Cortex of kidney (tissue), 1 donor: Measurements from ENCODE around the gene TMEM127.
"Not testable (repeated sequence)": the region's sequence is repeated elsewhere in the genome, so short reads cannot be mapped to it uniquely, and the experiment has no call there.

ENCODE experiments used
- DNase-seq: peaks from one replicate; lab custom pipeline; 2025; lab: John Stamatoyannopoulos, UW

The TMEM127 gene

GRCh38 chr2:96240341-96241038 lies 25.3 kb downstream of the TMEM127 start:
- DNase-seq = no peak

- no peak for DNase-seq
These were observed 26.0 kb downstream of the TMEM127 start for GRCh38 chr2:96239745-96240264.

- no peak for DNase-seq
These were observed 26.7 kb downstream of the TMEM127 start for GRCh38 chr2:96239091-96239490.

- no peak for DNase-seq
These were observed 27.5 kb downstream of the TMEM127 start for GRCh38 chr2:96238266-96238665.

GRCh38 chr2:96236882-96237281 lies 28.9 kb downstream of the TMEM127 start:
- no peak for DNase-seq

- no peak for DNase-seq
These were observed 31.9 kb downstream of the TMEM127 start for GRCh38 chr2:96233880-96234316.

GRCh38 chr2:96233436-96233835 lies 32.4 kb downstream of the TMEM127 start:
- DNase-seq = no peak

- DNase-seq = no peak
These were observed 34.5 kb downstream of the TMEM127 start for GRCh38 chr2:96231316-96231715.

GRCh38 chr2:96225016-96225533 lies 40.7 kb downstream of the TMEM127 start:
- DNase-seq = no peak

GRCh38 chr2:96221106-96221505 lies 44.7 kb downstream of the TMEM127 start:
- DNase-seq = not testable (repeated sequence)

GRCh38 chr2:96219959-96220358 lies 45.8 kb downstream of the TMEM127 start:
- not testable (repeated sequence) for DNase-seq

GRCh38 chr2:96218508-96219131 lies 47.2 kb downstream of the TMEM127 start:
- no peak for DNase-seq

- no peak for DNase-seq
These were observed 51.2 kb downstream of the TMEM127 start for GRCh38 chr2:96214554-96214953.

- DNase-seq = no peak
These were observed 52.4 kb downstream of the TMEM127 start for GRCh38 chr2:96213379-96213778.

GRCh38 chr2:96212339-96212738 lies 53.5 kb downstream of the TMEM127 start:
- no peak for DNase-seq

GRCh38 chr2:96209729-96210085 lies 56.1 kb downstream of the TMEM127 start:
- no peak for DNase-seq

- DNase-seq = no peak
These were observed 56.6 kb downstream of the TMEM127 start for GRCh38 chr2:96209011-96209728.

- peak; percentile 68 for DNase-seq
These were observed 57.4 kb downstream of the TMEM127 start, which contains the start of gene STARD7 for GRCh38 chr2:96208143-96209010. STARD7 (minus strand) TSS chr2:96208827; CDS start chr2:96208434, 393 bp downstream.

- DNase-seq = no peak
These were observed 58.0 kb downstream of the TMEM127 start for GRCh38 chr2:96207774-96208142.

- no peak for DNase-seq
These were observed 58.6 kb downstream of the TMEM127 start for GRCh38 chr2:96207073-96207773.

GRCh38 chr2:96205888-96206287 lies 59.9 kb downstream of the TMEM127 start:
- no peak for DNase-seq
